Neural progenitor cell (in vitro differentiated cells): ENCODE data around the gene LRRC74A. TPM values are rescaled to one million over a fixed set of nuclear protein-coding genes. Genes with fewer than 3 reads are reported as not detected.

Experiments used
- DNase-seq: peaks from one replicate; pipeline ENCODE4 v3.0.0-alpha.2; 2016; ENCODE audit warnings: low spot score
- H2AFZ ChIP-seq: fragments of 200-600 bp; sonication (generic); replicated peaks from 2 replicates; pipeline ENCODE4 v1.6.1; 2016; ENCODE audit warnings: antibody characterized with exemption
- H3F3A ChIP-seq: fragments of 200-600 bp; sonication (generic); 2 replicates; pipeline ENCODE4 v1.6.1; 2016; ENCODE audit warnings: antibody characterized with exemption, low read depth
- H3K27ac ChIP-seq: fragments of 200-600 bp; sonication (generic); 2 replicates; pipeline ENCODE4 v1.5.1; 2016; ENCODE audit warnings: mild to moderate bottlenecking
- H3K27me3 ChIP-seq: fragments of 200-600 bp; sonication (generic); 2 replicates; pipeline ENCODE4 v1.6.1; 2016; ENCODE audit warnings: mild to moderate bottlenecking, moderate library complexity
- H3K36me3 ChIP-seq: fragments of 200-600 bp; sonication (generic); 2 replicates; pipeline ENCODE4 v1.5.1; 2016
- H3K4me1 ChIP-seq: fragments of 200-600 bp; sonication (generic); 2 replicates; pipeline ENCODE4 v1.6.1; 2016; ENCODE audit warnings: mixed run types
- H3K4me2 ChIP-seq: fragments of 200-600 bp; sonication (generic); 2 replicates; pipeline ENCODE4 v1.6.1; 2016
- H3K4me3 ChIP-seq: fragments of 200-600 bp; sonication (generic); 2 replicates; pipeline ENCODE4 v1.5.1; 2016
- H3K79me2 ChIP-seq: fragments of 200-600 bp; sonication (generic); 2 replicates; pipeline ENCODE4 v1.6.1; 2016; ENCODE audit warnings: low read depth
- H3K9ac ChIP-seq: fragments of 200-600 bp; sonication (generic); 2 replicates; pipeline ENCODE4 v1.6.1; 2016
- H3K9me3 ChIP-seq: fragments of 200-600 bp; sonication (generic); 2 replicates; pipeline ENCODE4 v1.5.1; 2016; ENCODE audit warnings: low read depth
- H4K20me1 ChIP-seq: fragments of 200-600 bp; sonication (generic); 2 replicates; pipeline ENCODE4 v1.6.1; 2016; ENCODE audit warnings: low read depth
- H3K27ac Mint-ChIP-seq: 3 replicates; pipeline ENCODE4 v1.8.0; 2021; ENCODE audit warnings: mixed read lengths
- H3K27me3 Mint-ChIP-seq: 2 replicates; pipeline ENCODE4 v1.8.0; 2022; ENCODE audit warnings: low read depth, mild to moderate bottlenecking, inconsistent platforms, moderate library complexity, mixed read lengths; ENCODE audit not compliant: insufficient read depth
- H3K36me3 Mint-ChIP-seq: 3 replicates; pipeline ENCODE4 v1.8.0; 2021; ENCODE audit warnings: mixed read lengths
- H3K4me1 Mint-ChIP-seq: 3 replicates; pipeline ENCODE4 v1.8.0; 2021; ENCODE audit warnings: mixed read lengths
- H3K4me3 Mint-ChIP-seq: 3 replicates; pipeline ENCODE4 v1.8.0; 2021; ENCODE audit warnings: mild to moderate bottlenecking, moderate library complexity, mixed read lengths
- H3K9me3 Mint-ChIP-seq: 3 replicates; pipeline ENCODE4 v1.8.0; 2020; ENCODE audit warnings: mixed read lengths
- CTCF ChIP-seq: fragments of 200-600 bp; sonication (generic); IDR thresholded peaks from 2 replicates; pipeline ENCODE4 v1.5.1; 2017; ENCODE audit warnings: antibody characterized with exemption, mild to moderate bottlenecking
- EZH2 ChIP-seq: fragments of 200-600 bp; sonication (generic); IDR thresholded peaks from 2 replicates; pipeline ENCODE4 v1.6.1; 2017; ENCODE audit warnings: antibody characterized with exemption, mild to moderate bottlenecking, moderate library complexity
- EZH2phosphoT487 ChIP-seq: fragments of 200-600 bp; sonication (generic); IDR thresholded peaks from 2 replicates; pipeline ENCODE4 v1.6.1; 2017; ENCODE audit warnings: antibody characterized with exemption
- total RNA-seq: library from RNA; depleted of rRNA; stranded (reverse); fragments of >200 nt; gene quantifications from 2 replicates; pipeline ENCODE4 v1.2.3, GENCODE V29; 2015; ENCODE audit warnings: low replicate concordance

LRRC74A gene
- total RNA-seq, 1 donor from 2014 or later: not detected

GRCh38 chr14:76812422-76813383 lies 13.5 kb upstream of the LRRC74A start, which contains the start of gene ANGEL1:
TSS of gene ANGEL1 (minus strand) at chr14:76812882. CDS start at chr14:76812827, 55 bp downstream.
- H3K4me1 ChIP-seq: peaks cover 16% of the 10 kb centered on the region
- H3K27me3 ChIP-seq: no peaks in the 10 kb centered on the region
- no peaks in the 10 kb centered on the region for H4K20me1 ChIP-seq
- no peaks in the 10 kb centered on the region for H3K9me3 ChIP-seq
- peak within 1 kb of the TSS; percentile 70 for H3K4me3 ChIP-seq
- H3F3A ChIP-seq: peaks cover 10% of the 10 kb centered on the region
- Mint-ChIP-seq H3K27me3 (no peaks in the 10 kb centered on the region), H3K4me1 (peaks cover 18% of the 10 kb centered on the region), H3K4me3 (peak within 1 kb of the TSS; percentile 97), H3K36me3 (peaks cover 9% of the 10 kb centered on the region), H3K9me3 (no peaks in the 10 kb centered on the region), H3K27ac (peak within 1 kb of the TSS; percentile 16)
- peak; percentile 93 for DNase-seq
- peaks cover 33% of the 10 kb centered on the region for H3K79me2 ChIP-seq
- H3K27ac ChIP-seq: no peak within 1 kb of the TSS
- peak within 1 kb of the TSS; percentile 28 for H3K9ac ChIP-seq
- H3K36me3 ChIP-seq: no peaks in the 10 kb centered on the region
- peak within 1 kb of the TSS; percentile 81 for H2AFZ ChIP-seq
- TF ChIP-seq EZH2 (peak; percentile 48), CTCF (no peak)
- peak within 1 kb of the TSS; percentile 98 for H3K4me2 ChIP-seq

GRCh38 chr14:76814726-76815645 lies 11.2 kb upstream of the LRRC74A start:
- no peaks in the 10 kb centered on the region for H4K20me1 ChIP-seq
- H3K4me2 ChIP-seq: no peak overlapping the region
- no peaks in the 10 kb centered on the region for H3K36me3 ChIP-seq
- no peaks in the 10 kb centered on the region for H3K9me3 ChIP-seq
- no peak overlapping the region for H2AFZ ChIP-seq
- H3F3A ChIP-seq: peaks cover 10% of the 10 kb centered on the region
- Mint-ChIP-seq H3K9me3 (no peaks in the 10 kb centered on the region), H3K27ac (no peak overlapping the region), H3K4me3 (no peak overlapping the region), H3K36me3 (no peaks in the 10 kb centered on the region), H3K27me3 (no peaks in the 10 kb centered on the region), H3K4me1 (peaks cover 18% of the 10 kb centered on the region)
- peaks cover 23% of the 10 kb centered on the region for H3K79me2 ChIP-seq
- peaks cover 16% of the 10 kb centered on the region for H3K4me1 ChIP-seq
- no peak overlapping the region for H3K9ac ChIP-seq
- no peak for DNase-seq
- H3K27me3 ChIP-seq: no peaks in the 10 kb centered on the region
- TF ChIP-seq CTCF (no peak), EZH2phosphoT487 (no peak), EZH2 (no peak)
- no peak overlapping the region for H3K27ac ChIP-seq
- H3K4me3 ChIP-seq: no peak overlapping the region

- Histone ChIP-seq H3K27me3 (no peaks in the 10 kb centered on the region), H3K4me1 (peaks cover 4% of the 10 kb centered on the region), H2AFZ (no peak overlapping the region), H3K27ac (no peak overlapping the region), H3K9me3 (no peaks in the 10 kb centered on the region), H3K79me2 (no peaks in the 10 kb centered on the region), H3K4me2 (no peak overlapping the region), H4K20me1 (no peaks in the 10 kb centered on the region), H3K9ac (no peak overlapping the region), H3K36me3 (no peaks in the 10 kb centered on the region), H3F3A (no peaks in the 10 kb centered on the region), H3K4me3 (no peak overlapping the region)
- Mint-ChIP-seq H3K9me3 (peaks cover 2% of the 10 kb centered on the region), H3K27ac (no peak overlapping the region), H3K4me1 (no peaks in the 10 kb centered on the region), H3K27me3 (no peaks in the 10 kb centered on the region), H3K4me3 (no peak overlapping the region), H3K36me3 (no peaks in the 10 kb centered on the region)
- no peak for TF ChIP-seq CTCF
- no peak for TF ChIP-seq EZH2
- TF ChIP-seq EZH2phosphoT487: no peak
- no peak for DNase-seq
These were observed 5.5 kb upstream of the LRRC74A start for GRCh38 chr14:76820700-76821099.
